HepG2 (cell line): ENCODE data around the gene COA5. TPM values are rescaled to one million over a fixed set of nuclear protein-coding genes. Genes with fewer than 3 reads are reported as not detected.

Experiments
- ARHGAP35 ChIP-seq: sonication (generic); formaldehyde crosslinking; IDR thresholded peaks from 2 replicates; pipeline ENCODE4 v1.9.0; 2022; ENCODE audit warnings: mild to moderate bottlenecking, inconsistent platforms, moderate library complexity, missing genetic modification reagents, borderline replicate concordance
- ELF4 ChIP-seq: sonication (generic); formaldehyde crosslinking; IDR thresholded peaks from 2 replicates; pipeline ENCODE4 v1.5.0; 2020; ENCODE audit warnings: missing genetic modification reagents, mild to moderate bottlenecking, moderate library complexity, borderline replicate concordance
- GMEB1 ChIP-seq: sonication (generic); formaldehyde crosslinking; IDR thresholded peaks from 2 replicates; pipeline ENCODE4 v1.5.1; 2020; ENCODE audit warnings: missing genetic modification reagents, mild to moderate bottlenecking, borderline replicate concordance
- KLF11 ChIP-seq: IDR thresholded peaks from 2 replicates; pipeline ENCODE4 v1.6.1; 2016; ENCODE audit warnings: missing compliant biosample characterization
- KLF13 ChIP-seq: sonication (generic); formaldehyde crosslinking; IDR thresholded peaks from 2 replicates; pipeline ENCODE4 v1.4.0; 2020; ENCODE audit warnings: mild to moderate bottlenecking, missing genetic modification reagents
- MAFK ChIP-seq, 2 experiments: IDR thresholded peaks in 1 of 2; conservative IDR thresholded peaks in 1 of 2; 2 replicates each; pipeline ENCODE4 v1.6.1; 2011; ENCODE audit warnings: improper control_type of control experiment in 2 of 2, low read length in 2 of 2
- SAP130 ChIP-seq: IDR thresholded peaks from 2 replicates; pipeline ENCODE4 v1.6.1; 2016; ENCODE audit warnings: low read depth
- SRF ChIP-seq: IDR thresholded peaks from 2 replicates; pipeline ENCODE4 v1.6.1; 2011; ENCODE audit warnings: mild to moderate bottlenecking, low read depth, low read length, moderate library complexity
- SUZ12 ChIP-seq: fragments of 150-350 bp; IDR thresholded peaks from 2 replicates; pipeline ENCODE4 v1.6.1; 2014; ENCODE audit warnings: low read depth, low read length
- TBL1XR1 ChIP-seq: fragments of 150-350 bp; IDR thresholded peaks from 2 replicates; pipeline ENCODE4 v1.6.1; 2014; ENCODE audit warnings: borderline replicate concordance, low read length; ENCODE audit not compliant: partially characterized antibody
- TP53 ChIP-seq: sonication (generic); formaldehyde crosslinking; conservative IDR thresholded peaks from 2 replicates; pipeline ENCODE4 v1.4.0; 2020; ENCODE audit warnings: missing genetic modification reagents
- XBP1 ChIP-seq: sonication (generic); formaldehyde crosslinking; IDR thresholded peaks from 2 replicates; pipeline ENCODE4 v1.5.0; 2020; ENCODE audit warnings: missing genetic modification reagents
- ZBTB21 ChIP-seq: sonication (generic); formaldehyde crosslinking; IDR thresholded peaks from 2 replicates; pipeline ENCODE4 v1.4.0; 2020; ENCODE audit warnings: missing genetic modification reagents
- ZNF121 ChIP-seq: sonication (generic); formaldehyde crosslinking; IDR thresholded peaks from 2 replicates; pipeline ENCODE4 v1.5.0; 2020; ENCODE audit warnings: mild to moderate bottlenecking, missing genetic modification reagents
- ZNF143 ChIP-seq: sonication (generic); formaldehyde crosslinking; IDR thresholded peaks from 2 replicates; pipeline ENCODE4 v1.4.0; 2020; ENCODE audit warnings: missing genetic modification reagents
- ZNF232 ChIP-seq: sonication (generic); formaldehyde crosslinking; IDR thresholded peaks from 2 replicates; pipeline ENCODE4 v1.4.0; 2020; ENCODE audit warnings: missing genetic modification reagents, borderline replicate concordance
- ZNF3 ChIP-seq: IDR thresholded peaks from 2 replicates; pipeline ENCODE4 v1.7.0; 2017; ENCODE audit warnings: inconsistent platforms
- ZNF639 ChIP-seq: conservative IDR thresholded peaks from 2 replicates; pipeline ENCODE4 v1.6.1; 2018; ENCODE audit warnings: missing genetic modification reagents
- ZNF720 ChIP-seq: sonication (generic); formaldehyde crosslinking; IDR thresholded peaks from 2 replicates; pipeline ENCODE4 v1.4.0; 2020; ENCODE audit warnings: missing genetic modification reagents
- ZNF724P ChIP-seq: sonication (generic); formaldehyde crosslinking; IDR thresholded peaks from 2 replicates; pipeline ENCODE4 v1.8.0; 2022; ENCODE audit warnings: missing genetic modification reagents, borderline replicate concordance
- ZNF737 ChIP-seq: sonication (generic); formaldehyde crosslinking; IDR thresholded peaks from 2 replicates; pipeline ENCODE4 v1.5.0; 2020; ENCODE audit warnings: missing genetic modification reagents, mild to moderate bottlenecking, borderline replicate concordance
- ZNF773 ChIP-seq: sonication (generic); formaldehyde crosslinking; IDR thresholded peaks from 2 replicates; pipeline ENCODE4 v1.4.0; 2020; ENCODE audit warnings: missing genetic modification reagents, borderline replicate concordance
- ZNF788 ChIP-seq: sonication (generic); formaldehyde crosslinking; IDR thresholded peaks from 2 replicates; pipeline ENCODE4 v1.5.0; 2020; ENCODE audit warnings: mild to moderate bottlenecking, missing genetic modification reagents, borderline replicate concordance
- polyA plus RNA-seq, 8 experiments: library from polyadenylated mRNA; depleted of rRNA in 3 of 8; stranded (reverse) in 7 of 8; unstranded in 1 of 8; fragments of >200 nt; fragmentation: Illumina TruSeq in 4 of 8; extraction: Trizol in 4 of 8; gene quantifications; 2 replicates each; pipeline versions ENCODE4 v1.2.1 to v1.2.3, GENCODE V29; 2011 to 2016; ENCODE audit warnings: low read depth in 4 of 8, missing spikeins in 1 of 8, mixed read lengths in 1 of 8; ENCODE audit not compliant: insufficient read depth in 1 of 8
- total RNA-seq, 5 experiments: library from RNA; depleted of rRNA; stranded (reverse); fragments of >200 nt; fragmentation: Illumina TruSeq; extraction: Trizol; gene quantifications; 2 replicates each; pipeline ENCODE4 v1.2.3, GENCODE V29; 2016; ENCODE audit warnings: low read depth in 1 of 5
- TF ChIP-seq, protein P1 (sequence below): sonication (generic); formaldehyde crosslinking; IDR thresholded peaks from 2 replicates; pipeline ENCODE4 v1.4.0; 2020; ENCODE audit warnings: low read depth, mild to moderate bottlenecking, missing genetic modification reagents
- TF ChIP-seq, protein P2 (sequence below): sonication (generic); formaldehyde crosslinking; IDR thresholded peaks from 2 replicates; pipeline ENCODE4 v1.8.0; 2022; ENCODE audit warnings: low read depth, missing genetic modification reagents

Gene COA5
- total and polyA plus RNA-seq, 2 of the 13 experiments (the other 11 are each of a cell fraction or from before 2014, with no cell fraction given): 43.6 to 64.5 TPM

GRCh38 chr2:98608116-98608961 lies at the start of gene COA5, which contains the start of gene UNC50 (continued):
- TF ChIP-seq, protein P1, sequence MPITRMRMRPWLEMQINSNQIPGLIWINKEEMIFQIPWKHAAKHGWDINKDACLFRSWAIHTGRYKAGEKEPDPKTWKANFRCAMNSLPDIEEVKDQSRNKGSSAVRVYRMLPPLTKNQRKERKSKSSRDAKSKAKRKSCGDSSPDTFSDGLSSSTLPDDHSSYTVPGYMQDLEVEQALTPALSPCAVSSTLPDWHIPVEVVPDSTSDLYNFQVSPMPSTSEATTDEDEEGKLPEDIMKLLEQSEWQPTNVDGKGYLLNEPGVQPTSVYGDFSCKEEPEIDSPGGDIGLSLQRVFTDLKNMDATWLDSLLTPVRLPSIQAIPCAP (CRISPR knock-in tag): peak; percentile 84
- TF ChIP-seq TP53 (CRISPR knock-in tag) (peak; percentile 62; the same call in 1 of the 2 replicates), TBL1XR1 (no peak), ZNF143 (CRISPR knock-in tag) (peak; percentile 72), ZNF724P (CRISPR knock-in tag) (peak; percentile 49; the same call in 1 of the 2 replicates), ARHGAP35 (CRISPR knock-in tag) (peak; percentile 97), XBP1 (no peak), ELF4 (CRISPR knock-in tag) (no peak; the same call in 1 of the 2 replicates), ZNF3 (CRISPR knock-in tag) (peak; percentile 29; the same call in 1 of the 2 replicates), KLF11 (CRISPR knock-in tag) (peak; percentile 77), SAP130 (peak; percentile 97), ZNF720 (CRISPR knock-in tag) (peak; percentile 41), ZNF788 (CRISPR knock-in tag) (peak; percentile 97), GMEB1 (peak; percentile 97), ZNF773 (CRISPR knock-in tag) (peak; percentile 80; the same call in 1 of the 2 replicates), KLF13 (CRISPR knock-in tag) (0 out of 2 replicates have a peak, but pooled peaks have one; percentile 47), MAFK (conservative IDR thresholded peaks at IDR 0.05 in 1 of 2, IDR thresholded peaks at IDR 0.05 in 1 of 2; ENCODE audit: low read length in 2 of 2) (no peak), SRF (no peak), ZNF639 (CRISPR knock-in tag) (peak; percentile 98), ZNF232 (CRISPR knock-in tag) (peak; percentile 90), SUZ12 (no peak), ZBTB21 (CRISPR knock-in tag) (peak; percentile 44), ZNF737 (CRISPR knock-in tag) (peak; percentile 51; the same call in 1 of the 2 replicates), ZNF121 (CRISPR knock-in tag) (peak; percentile 76)
- TF ChIP-seq, protein P2, sequence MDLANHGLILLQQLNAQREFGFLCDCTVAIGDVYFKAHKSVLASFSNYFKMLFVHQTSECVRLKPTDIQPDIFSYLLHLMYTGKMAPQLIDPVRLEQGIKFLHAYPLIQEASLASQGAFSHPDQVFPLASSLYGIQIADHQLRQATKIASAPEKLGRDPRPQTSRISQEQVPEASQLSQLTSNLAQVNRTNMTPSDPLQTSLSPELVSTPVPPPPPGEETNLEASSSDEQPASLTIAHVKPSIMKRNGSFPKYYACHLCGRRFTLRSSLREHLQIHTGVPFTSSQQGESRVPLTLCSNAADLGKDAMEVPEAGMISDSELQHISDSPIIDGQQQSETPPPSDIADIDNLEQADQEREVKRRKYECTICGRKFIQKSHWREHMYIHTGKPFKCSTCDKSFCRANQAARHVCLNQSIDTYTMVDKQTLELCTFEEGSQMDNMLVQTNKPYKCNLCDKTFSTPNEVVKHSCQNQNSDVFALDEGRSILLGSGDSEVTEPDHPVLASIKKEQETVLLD (CRISPR knock-in tag): peak; percentile 97
